GM10248 (cell line): Measurements from ENCODE around the gene SNX8.

ENCODE experiments used
- CTCF ChIA-PET: fragments of 300-600 bp; sonication (Branson Sonifier 250); formaldehyde crosslinking; extraction: SDS; loops from one replicate; lab custom pipeline; 2021; ENCODE audit warnings: antibody characterized with exemption; lab: Yijun Ruan, JAX
- POLR2A ChIA-PET: fragments of 350-650 bp; sonication (Branson Sonifier 250); formaldehyde crosslinking; extraction: SDS; loops from one replicate; lab custom pipeline; 2020; ENCODE audit warnings: antibody characterized with exemption; lab: Yijun Ruan, JAX
- DNase-seq: peaks from one replicate; pipeline ENCODE4 v3.0.0; 2012; ENCODE audit errors: extremely low spot score
- TF ChIP-seq, protein P1 (sequence below): IDR thresholded peaks from 2 replicates; pipeline ENCODE4 v1.5.1; 2012; ENCODE audit warnings: mild to moderate bottlenecking, low read depth; ENCODE audit errors: extremely low read depth, missing control alignments, control extremely low read depth

SNX8 gene

GRCh38 chr7:2205036-2205780, 109.0 kb downstream of the SNX8 start:
- ChIA-PET POLR2A (no interaction called here), CTCF (no interaction called here)
- TF ChIP-seq, protein P1, sequence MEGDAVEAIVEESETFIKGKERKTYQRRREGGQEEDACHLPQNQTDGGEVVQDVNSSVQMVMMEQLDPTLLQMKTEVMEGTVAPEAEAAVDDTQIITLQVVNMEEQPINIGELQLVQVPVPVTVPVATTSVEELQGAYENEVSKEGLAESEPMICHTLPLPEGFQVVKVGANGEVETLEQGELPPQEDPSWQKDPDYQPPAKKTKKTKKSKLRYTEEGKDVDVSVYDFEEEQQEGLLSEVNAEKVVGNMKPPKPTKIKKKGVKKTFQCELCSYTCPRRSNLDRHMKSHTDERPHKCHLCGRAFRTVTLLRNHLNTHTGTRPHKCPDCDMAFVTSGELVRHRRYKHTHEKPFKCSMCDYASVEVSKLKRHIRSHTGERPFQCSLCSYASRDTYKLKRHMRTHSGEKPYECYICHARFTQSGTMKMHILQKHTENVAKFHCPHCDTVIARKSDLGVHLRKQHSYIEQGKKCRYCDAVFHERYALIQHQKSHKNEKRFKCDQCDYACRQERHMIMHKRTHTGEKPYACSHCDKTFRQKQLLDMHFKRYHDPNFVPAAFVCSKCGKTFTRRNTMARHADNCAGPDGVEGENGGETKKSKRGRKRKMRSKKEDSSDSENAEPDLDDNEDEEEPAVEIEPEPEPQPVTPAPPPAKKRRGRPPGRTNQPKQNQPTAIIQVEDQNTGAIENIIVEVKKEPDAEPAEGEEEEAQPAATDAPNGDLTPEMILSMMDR, result no peak
- DNase-seq, result no peak

- POLR2A ChIA-PET, result no interaction called here
- TF ChIP-seq, protein P1, result no peak
- CTCF ChIA-PET, result no interaction called here
- DNase-seq, result no peak
Measured at GRCh38 chr7:2204446-2204845, 109.8 kb downstream of the SNX8 start.

DNA sequence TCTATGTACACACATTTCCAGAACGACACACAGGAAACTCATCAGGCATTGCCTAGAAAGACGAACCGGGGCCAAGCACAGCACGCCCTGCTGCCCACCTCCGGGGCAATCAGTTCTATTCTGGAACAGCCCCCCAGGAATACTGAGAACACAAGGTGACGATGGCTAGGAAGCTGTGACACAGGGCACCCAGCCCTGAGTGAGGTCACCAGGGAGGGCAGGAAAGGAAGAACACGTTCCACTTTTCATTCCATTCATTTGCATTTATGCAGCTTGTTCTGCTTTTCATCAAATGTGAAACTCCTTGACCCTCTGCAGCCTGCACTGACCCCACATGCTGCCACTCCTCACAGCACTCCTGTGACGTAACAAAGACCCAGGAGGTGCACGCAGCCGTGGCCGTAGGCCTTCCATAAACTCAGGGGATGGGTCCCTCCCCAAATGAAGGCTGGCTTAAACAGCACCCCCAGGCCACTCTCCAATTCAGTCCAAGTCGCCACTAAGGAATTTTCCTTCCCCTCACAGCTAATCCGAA, 110.4 kb downstream of the SNX8 start:
- TF ChIP-seq, protein P1, result no peak
- POLR2A ChIA-PET, result no interaction called here
- DNase-seq, result peak; percentile 45
- CTCF ChIA-PET, result interaction anchor here (1.0 to 2.1 kb wide), 4 partner anchors 9 to 144 kb away, joined by 4 read pairs; no protein-coding TSS in a partner anchor

DNA sequence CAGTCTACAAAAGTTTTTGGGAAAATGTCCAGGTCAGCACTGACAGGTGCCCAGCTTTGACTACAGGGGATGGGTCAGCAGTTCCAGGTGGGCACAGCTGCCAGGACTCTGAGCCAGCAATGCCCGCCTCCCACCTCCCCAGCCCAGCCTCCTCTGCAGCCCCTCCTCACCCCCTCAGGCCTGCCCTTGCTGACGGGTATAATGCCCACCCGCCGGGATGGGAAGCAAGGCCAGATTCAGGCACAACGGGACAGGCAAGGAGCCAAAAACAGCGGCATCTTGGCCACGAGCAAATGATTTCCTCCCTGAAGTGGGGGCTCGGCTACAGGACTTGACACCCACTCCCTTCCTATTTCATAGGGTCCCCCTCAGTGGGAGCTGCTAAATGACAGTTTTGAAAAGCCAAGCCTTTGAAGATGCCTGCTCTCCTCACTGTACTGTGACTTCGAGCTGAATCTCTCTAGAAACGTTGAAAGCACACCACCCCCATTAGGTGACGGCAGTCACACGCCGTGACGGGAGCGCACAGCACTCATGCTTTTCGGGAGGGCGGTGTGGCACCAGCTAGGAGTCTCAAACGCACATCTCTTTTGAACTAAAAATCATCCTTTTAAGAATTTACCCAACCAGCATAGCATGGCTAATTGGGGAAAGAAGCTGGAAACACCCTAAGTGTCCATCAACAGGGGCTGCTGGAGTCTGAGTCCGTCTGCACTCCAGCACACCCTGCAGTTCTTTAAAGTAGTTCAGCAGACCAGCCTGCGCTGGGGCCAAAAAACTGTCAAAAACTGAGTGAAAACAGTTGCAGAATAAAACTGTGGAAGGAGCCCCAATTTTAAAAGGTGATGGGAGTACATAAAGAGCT, 111.1 kb downstream of the SNX8 start:
- POLR2A ChIA-PET, result no interaction called here
- CTCF ChIA-PET, result interaction anchor here (1.0 to 2.4 kb wide), 6 partner anchors 8 to 145 kb away, joined by 4 to 5 read pairs (median 4); no protein-coding TSS in a partner anchor
- DNase-seq, result no peak
- TF ChIP-seq, protein P1, result no peak

- POLR2A ChIA-PET, result no interaction called here
- TF ChIP-seq, protein P1, result no peak
- CTCF ChIA-PET, result interaction anchor here (1.0 to 2.4 kb wide), 4 partner anchors 11 to 59 kb away, joined by 3 to 5 read pairs (median 4); no protein-coding TSS in a partner anchor
- DNase-seq, result no peak
Measured at GRCh38 chr7:2202361-2202761, 111.9 kb downstream of the SNX8 start.
